HepG2 (cell line): Measurements from ENCODE around the gene GRAMD1A. TPM values are rescaled to one million over a fixed set of nuclear protein-coding genes. Genes with fewer than 3 reads are reported as not detected.

Experiments used
- ATF7 ChIP-seq, 2 experiments: fragments of 450-650 bp in 1 of 2; sonication (generic) in 1 of 2; formaldehyde crosslinking in 1 of 2; IDR thresholded peaks; 2 replicates each; pipeline versions ENCODE4 v1.4.0 to v1.6.1; 2016 to 2020; ENCODE audit warnings: antibody characterized with exemption in 1 of 2, mild to moderate bottlenecking in 1 of 2, missing genetic modification reagents in 1 of 2
- CREB1 ChIP-seq, 2 experiments: fragments of 450-650 bp in 1 of 2; IDR thresholded peaks; 2 replicates each; pipeline ENCODE4 v1.6.1; 2016 to 2017; ENCODE audit warnings: control low read depth in 1 of 2, mild to moderate bottlenecking in 1 of 2, missing compliant biosample characterization in 1 of 2, missing genetic modification characterization in 1 of 2
- KDM1A ChIP-seq: IDR thresholded peaks from 2 replicates; pipeline ENCODE4 v1.6.1; 2016; ENCODE audit warnings: missing compliant biosample characterization
- LRRFIP1 ChIP-seq: sonication (generic); formaldehyde crosslinking; conservative IDR thresholded peaks from 2 replicates; pipeline ENCODE4 v1.4.0; 2020; ENCODE audit warnings: missing genetic modification reagents
- NONO ChIP-seq, 2 experiments: fragments of 450-650 bp in 1 of 2; sonication (generic) in 1 of 2; formaldehyde crosslinking in 1 of 2; IDR thresholded peaks in 1 of 2; conservative IDR thresholded peaks in 1 of 2; 2 replicates each; pipeline versions ENCODE4 v1.6.1 to v1.8.0; 2017 to 2022; ENCODE audit warnings: mild to moderate bottlenecking in 1 of 2, missing genetic modification reagents in 1 of 2, moderate library complexity in 1 of 2
- PBX2 ChIP-seq: IDR thresholded peaks from 2 replicates; pipeline ENCODE4 v1.6.1; 2016; ENCODE audit warnings: control low read depth
- POLR2G ChIP-seq: fragments of 200-400 bp; formaldehyde crosslinking; IDR thresholded peaks from 2 replicates; pipeline ENCODE4 v1.6.1; 2018; ENCODE audit warnings: mild to moderate bottlenecking, low read depth, low read length, moderate library complexity
- TEAD2 ChIP-seq: sonication (generic); formaldehyde crosslinking; IDR thresholded peaks from 2 replicates; pipeline ENCODE4 v1.9.0; 2021; ENCODE audit warnings: missing genetic modification reagents
- TEAD3 ChIP-seq: optimal IDR thresholded peaks from 2 replicates; pipeline ENCODE3; 2016; ENCODE audit warnings: borderline replicate concordance
- TRIM22 ChIP-seq: fragments of 450-650 bp; IDR thresholded peaks from 2 replicates; pipeline ENCODE4 v1.6.1; 2017
- ZBTB21 ChIP-seq: sonication (generic); formaldehyde crosslinking; IDR thresholded peaks from 2 replicates; pipeline ENCODE4 v1.4.0; 2020; ENCODE audit warnings: missing genetic modification reagents
- ZMYM3 ChIP-seq: sonication (generic); formaldehyde crosslinking; IDR thresholded peaks from 2 replicates; pipeline ENCODE4 v1.5.1; 2020; ENCODE audit warnings: mild to moderate bottlenecking, missing genetic modification reagents
- ZNF609 ChIP-seq: sonication (generic); formaldehyde crosslinking; IDR thresholded peaks from 2 replicates; pipeline ENCODE4 v1.4.0; 2020; ENCODE audit warnings: mild to moderate bottlenecking, missing genetic modification reagents, borderline replicate concordance
- ZNF737 ChIP-seq: sonication (generic); formaldehyde crosslinking; IDR thresholded peaks from 2 replicates; pipeline ENCODE4 v1.5.0; 2020; ENCODE audit warnings: missing genetic modification reagents, mild to moderate bottlenecking, borderline replicate concordance
- ZNF761 ChIP-seq: sonication (generic); formaldehyde crosslinking; conservative IDR thresholded peaks from 2 replicates; pipeline ENCODE4 v1.4.0; 2020; ENCODE audit warnings: mild to moderate bottlenecking, missing genetic modification reagents
- polyA plus RNA-seq, 8 experiments: library from polyadenylated mRNA; depleted of rRNA in 3 of 8; stranded (reverse) in 7 of 8; unstranded in 1 of 8; fragments of >200 nt; fragmentation: Illumina TruSeq in 4 of 8; extraction: Trizol in 4 of 8; gene quantifications; 2 replicates each; pipeline versions ENCODE4 v1.2.1 to v1.2.3, GENCODE V29; 2011 to 2016; ENCODE audit warnings: low read depth in 4 of 8, missing spikeins in 1 of 8, mixed read lengths in 1 of 8; ENCODE audit not compliant: insufficient read depth in 1 of 8
- total RNA-seq, 5 experiments: library from RNA; depleted of rRNA; stranded (reverse); fragments of >200 nt; fragmentation: Illumina TruSeq; extraction: Trizol; gene quantifications; 2 replicates each; pipeline ENCODE4 v1.2.3, GENCODE V29; 2016; ENCODE audit warnings: low read depth in 1 of 5

GRAMD1A gene
- total and polyA plus RNA-seq, 2 of the 13 experiments (the other 11 are each of a cell fraction or from before 2014, with no cell fraction given), result 14.7 to 181 TPM

- TF ChIP-seq TEAD3 (peak; percentile 13), POLR2G (peak; percentile 8), LRRFIP1 (CRISPR knock-in tag) (no peak), CREB1 (IDR thresholded peaks at IDR 0.05) (0 out of 2 replicates have a peak, but pooled peaks have one; percentile 24), CREB1 (CRISPR knock-in tag; IDR thresholded peaks at IDR 0.05) (no peak), PBX2 (CRISPR knock-in tag) (no peak), ZNF737 (CRISPR knock-in tag) (no peak), ATF7 (IDR thresholded peaks at IDR 0.05) (0 out of 2 replicates have a peak, but pooled peaks have one; percentile 30), ATF7 (CRISPR knock-in tag; IDR thresholded peaks at IDR 0.05) (no peak), TRIM22 (no peak), TEAD2 (CRISPR knock-in tag) (no peak), ZNF609 (CRISPR knock-in tag) (no peak), ZNF761 (CRISPR knock-in tag) (no peak), NONO (IDR thresholded peaks at IDR 0.05) (no peak), NONO (CRISPR knock-in tag; conservative IDR thresholded peaks at IDR 0.05) (0 out of 2 replicates have a peak, but pooled peaks have one; percentile 41), ZBTB21 (CRISPR knock-in tag) (no peak), KDM1A (CRISPR knock-in tag) (peak; percentile 39; the same call in 1 of the 2 replicates), ZMYM3 (CRISPR knock-in tag) (peak; percentile 52; the same call in 1 of the 2 replicates)
These were observed 64.1 kb downstream of the GRAMD1A start (continued) for GRCh38 chr19:35063940-35064818.
